ENCODE results near the gene SCYGR2. TPM values are rescaled to one million over a fixed set of nuclear protein-coding genes. Genes with fewer than 3 reads are reported as not detected.
A peak's percentile ranks its signal among the peaks of the same experiment; 100 is the strongest.

The SCYGR2 gene
- total RNA-seq, 1 donor, result not detected

DNA sequence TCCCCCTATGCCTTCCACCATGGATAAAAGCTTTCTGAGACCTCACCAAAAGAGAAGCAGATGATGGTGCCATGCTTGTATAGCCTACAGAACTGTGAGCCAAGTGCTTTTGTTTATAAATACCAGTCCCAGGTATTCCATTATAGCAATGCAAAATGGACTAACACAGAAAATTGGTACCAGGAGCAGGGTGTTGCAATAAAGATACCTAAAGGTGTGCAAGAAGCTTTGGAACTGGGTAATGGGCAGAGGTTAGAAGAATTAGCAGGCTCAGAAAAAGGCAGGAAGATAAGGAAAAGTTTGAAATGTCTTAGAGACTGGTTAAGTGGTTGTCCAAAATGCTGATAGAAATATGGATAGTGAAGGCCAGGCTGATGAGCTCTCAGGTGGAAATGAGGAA is 16.3 kb upstream of the SCYGR2 start:
- Histone ChIP-seq H4K20me1 (ENCODE audit: insufficient read depth, low read length) (no peaks in the 10 kb centered on the region), H3K27me3 (ENCODE audit: insufficient read depth, low read length) (no peaks in the 10 kb centered on the region), H3K4me2 (ENCODE audit: insufficient read depth, low read length) (no peak overlapping the region), H2AFZ (ENCODE audit: low read length) (no peak overlapping the region), H3K4me1 (ENCODE audit: insufficient read depth, low read length) (no peaks in the 10 kb centered on the region), H3K27ac (ENCODE audit: low read depth, low read length) (no peak overlapping the region), H3K36me3 (ENCODE audit: insufficient read depth, low read length) (no peaks in the 10 kb centered on the region), H3K9me3 (ENCODE audit: low read depth, low read length) (no peaks in the 10 kb centered on the region), H3K4me3 (ENCODE audit: insufficient read depth, low read length) (no peak overlapping the region), H3K79me2 (ENCODE audit: insufficient read depth, low read length) (no peaks in the 10 kb centered on the region)
- no peak for TF ChIP-seq CTCF (IDR thresholded peaks at IDR 0.05; ENCODE audit: extremely low read depth, low read depth, low read length)
- DNase-seq (ENCODE audit: insufficient read length, low spot score, missing footprints), result no peak

- peak; percentile 43 for DNase-seq (ENCODE audit: insufficient read length, low spot score, missing footprints)
- Histone ChIP-seq H3K79me2 (ENCODE audit: insufficient read depth, low read length) (no peaks in the 10 kb centered on the region), H3K4me2 (ENCODE audit: insufficient read depth, low read length) (no peak overlapping the region), H4K20me1 (ENCODE audit: insufficient read depth, low read length) (no peaks in the 10 kb centered on the region), H3K4me1 (ENCODE audit: insufficient read depth, low read length) (no peaks in the 10 kb centered on the region), H3K4me3 (ENCODE audit: insufficient read depth, low read length) (no peak overlapping the region), H3K9me3 (ENCODE audit: low read depth, low read length) (no peaks in the 10 kb centered on the region), H3K27ac (ENCODE audit: low read depth, low read length) (no peak overlapping the region), H2AFZ (ENCODE audit: low read length) (no peak overlapping the region), H3K36me3 (ENCODE audit: insufficient read depth, low read length) (no peaks in the 10 kb centered on the region), H3K27me3 (ENCODE audit: insufficient read depth, low read length) (no peaks in the 10 kb centered on the region)
- no peak for TF ChIP-seq CTCF (IDR thresholded peaks at IDR 0.05; ENCODE audit: extremely low read depth, low read depth, low read length)
These were observed 5.9 kb upstream of the SCYGR2 start for GRCh38 chr2:227592694-227593387.

- Histone ChIP-seq H3K4me3 (ENCODE audit: insufficient read depth, low read length) (no peak overlapping the region), H3K4me1 (ENCODE audit: insufficient read depth, low read length) (no peaks in the 10 kb centered on the region), H3K4me2 (ENCODE audit: insufficient read depth, low read length) (no peak overlapping the region), H3K27me3 (ENCODE audit: insufficient read depth, low read length) (peaks cover 2% of the 10 kb centered on the region), H3K36me3 (ENCODE audit: insufficient read depth, low read length) (no peaks in the 10 kb centered on the region), H3K79me2 (ENCODE audit: insufficient read depth, low read length) (no peaks in the 10 kb centered on the region), H3K9me3 (ENCODE audit: low read depth, low read length) (no peaks in the 10 kb centered on the region), H4K20me1 (ENCODE audit: insufficient read depth, low read length) (no peaks in the 10 kb centered on the region), H3K27ac (ENCODE audit: low read depth, low read length) (no peak overlapping the region), H2AFZ (ENCODE audit: low read length) (no peak overlapping the region)
- TF ChIP-seq CTCF (IDR thresholded peaks at IDR 0.05; ENCODE audit: extremely low read depth, low read depth, low read length), result no peak
- peak; percentile 74 for DNase-seq (ENCODE audit: insufficient read length, low spot score, missing footprints)
These were observed 2.9 kb upstream of the SCYGR2 start for GRCh38 chr2:227595797-227596196.

- Histone ChIP-seq H3K9me3 (ENCODE audit: low read depth, low read length) (no peaks in the 10 kb centered on the region), H3K4me1 (ENCODE audit: insufficient read depth, low read length) (no peaks in the 10 kb centered on the region), H3K4me2 (ENCODE audit: insufficient read depth, low read length) (no peak overlapping the region), H3K79me2 (ENCODE audit: insufficient read depth, low read length) (no peaks in the 10 kb centered on the region), H3K4me3 (ENCODE audit: insufficient read depth, low read length) (no peak overlapping the region), H4K20me1 (ENCODE audit: insufficient read depth, low read length) (no peaks in the 10 kb centered on the region), H3K27me3 (ENCODE audit: insufficient read depth, low read length) (peaks cover 2% of the 10 kb centered on the region), H3K27ac (ENCODE audit: low read depth, low read length) (no peak overlapping the region), H2AFZ (ENCODE audit: low read length) (no peak overlapping the region), H3K36me3 (ENCODE audit: insufficient read depth, low read length) (no peaks in the 10 kb centered on the region)
- no peak for TF ChIP-seq CTCF (IDR thresholded peaks at IDR 0.05; ENCODE audit: extremely low read depth, low read depth, low read length)
- DNase-seq (ENCODE audit: insufficient read length, low spot score, missing footprints), result no peak
These were observed 1.7 kb upstream of the SCYGR2 start for GRCh38 chr2:227597036-227597435.

All from osteoblast (primary cell).